CD4-positive, CD25-positive, alpha-beta regulatory T cell (primary cell): ENCODE data around the gene TCHP. TPM values are rescaled to one million over a fixed set of nuclear protein-coding genes. Genes with fewer than 3 reads are reported as not detected.

Experiments
- ATAC-seq, 2 donors: fragments of 150-1000 bp; cut with Tn5 transposase; one replicate each; pipeline ENCODE4 v1.10.0; 2021; ENCODE audit warnings: low read depth in 2 of 2, moderate number of reproducible peaks in 2 of 2, moderate library complexity in 1 of 2
- DNase-seq, 3 donors: peaks; one replicate each; pipeline versions ENCODE4 v3.0.0 to v3.0.0-alpha.2; 2012 to 2022; ENCODE audit warnings: mixed read lengths in 1 of 3
- H3K27ac ChIP-seq: one replicate; pipeline ENCODE4 v1.7.0; 2013; ENCODE audit warnings: mild to moderate bottlenecking, low read length; ENCODE audit not compliant: insufficient read depth, poor library complexity, severe bottlenecking
- H3K27me3 ChIP-seq: one replicate; pipeline ENCODE4 v1.7.0; 2013; ENCODE audit warnings: low read length; ENCODE audit not compliant: control insufficient read depth, insufficient read depth
- H3K36me3 ChIP-seq: one replicate; pipeline ENCODE4 v1.7.0; 2013; ENCODE audit warnings: mild to moderate bottlenecking, low read length, moderate library complexity; ENCODE audit not compliant: control insufficient read depth, insufficient read depth
- H3K4me1 ChIP-seq: 2 replicates; pipeline ENCODE4 v1.7.0; 2013; ENCODE audit warnings: mild to moderate bottlenecking, low read length; ENCODE audit not compliant: insufficient read depth, control insufficient read depth, poor library complexity, severe bottlenecking
- H3K4me3 ChIP-seq: one replicate; pipeline ENCODE4 v1.7.0; 2013; ENCODE audit warnings: low read depth, mild to moderate bottlenecking, low read length, moderate library complexity
- H3K9me3 ChIP-seq, 2 experiments: 1 replicate in 1 of 2; 2 replicates in 1 of 2; pipeline ENCODE4 v1.7.0; 2013; ENCODE audit warnings: low read length in 2 of 2, mild to moderate bottlenecking in 1 of 2, moderate library complexity in 1 of 2; ENCODE audit not compliant: control insufficient read depth in 2 of 2
- H3K27ac Mint-ChIP-seq, 3 donors: one replicate each; pipeline ENCODE4 v1.8.0; 2020 to 2022; ENCODE audit warnings: mild to moderate bottlenecking in 3 of 3, mixed read lengths in 3 of 3, moderate library complexity in 2 of 3
- H3K27me3 Mint-ChIP-seq: one replicate; pipeline ENCODE4 v1.8.0; 2022; ENCODE audit warnings: mild to moderate bottlenecking, mixed read lengths
- H3K36me3 Mint-ChIP-seq: one replicate; pipeline ENCODE4 v1.8.0; 2020; ENCODE audit warnings: mixed read lengths
- H3K4me1 Mint-ChIP-seq, 4 donors: one replicate each; pipeline ENCODE4 v1.8.0; 2020 to 2022; ENCODE audit warnings: mixed read lengths in 4 of 4, mild to moderate bottlenecking in 1 of 4
- H3K4me3 Mint-ChIP-seq, 4 donors: one replicate each; pipeline ENCODE4 v1.8.0; 2020 to 2022; ENCODE audit warnings: mild to moderate bottlenecking in 4 of 4, mixed read lengths in 4 of 4, moderate library complexity in 3 of 4
- H3K9me3 Mint-ChIP-seq, 7 donors: one replicate each; pipeline ENCODE4 v1.8.0; 2020 to 2022; ENCODE audit warnings: mixed read lengths in 7 of 7, mild to moderate bottlenecking in 3 of 7, moderate library complexity in 2 of 7
- polyA plus RNA-seq, 4 donors: library from polyadenylated mRNA; unstranded; fragments of 300-500 nt; fragmentation: Illumina TruSeq; gene quantifications; one replicate each; pipeline ENCODE4 v1.2.3, GENCODE V29; 2021
- total RNA-seq: library from RNA; stranded (reverse); gene quantifications from one replicate; pipeline ENCODE4 v1.2.3, GENCODE V29; 2022

The TCHP gene
- total and polyA plus RNA-seq, 5 donors from 2014 or later: 9.0 to 29.8 (median 10.2) TPM

- Histone ChIP-seq H3K9me3 (no peaks in the 10 kb centered on the region), H3K36me3 (peaks cover 34% of the 10 kb centered on the region), H3K27me3 (no peaks in the 10 kb centered on the region), H3K4me3 (peak overlapping the region; percentile 92), H3K4me1 (peaks cover 26% of the 10 kb centered on the region), H3K27ac (peak overlapping the region; percentile 65)
- H3K4me1 Mint-ChIP-seq: peaks cover 11 to 38% (median 17%) of the 10 kb centered on the region in 4 donors
- peaks cover 22% of the 10 kb centered on the region for H3K36me3 Mint-ChIP-seq
- H3K4me3 Mint-ChIP-seq: peak overlapping the region; percentile 80 to 98 (median 96)
- DNase-seq (peak in 2 of 3 donors; percentile 5 to 38), ATAC-seq (peak; percentile 9 to 12)
- H3K27me3 Mint-ChIP-seq: no peaks in the 10 kb centered on the region
- H3K9me3 Mint-ChIP-seq: no peaks in the 10 kb centered on the region
- H3K27ac Mint-ChIP-seq: peak overlapping the region; percentile 76 to 99 (median 98)
These were observed 892 bp downstream of the TCHP start for GRCh38 chr12:109900752-109901580.

DNA sequence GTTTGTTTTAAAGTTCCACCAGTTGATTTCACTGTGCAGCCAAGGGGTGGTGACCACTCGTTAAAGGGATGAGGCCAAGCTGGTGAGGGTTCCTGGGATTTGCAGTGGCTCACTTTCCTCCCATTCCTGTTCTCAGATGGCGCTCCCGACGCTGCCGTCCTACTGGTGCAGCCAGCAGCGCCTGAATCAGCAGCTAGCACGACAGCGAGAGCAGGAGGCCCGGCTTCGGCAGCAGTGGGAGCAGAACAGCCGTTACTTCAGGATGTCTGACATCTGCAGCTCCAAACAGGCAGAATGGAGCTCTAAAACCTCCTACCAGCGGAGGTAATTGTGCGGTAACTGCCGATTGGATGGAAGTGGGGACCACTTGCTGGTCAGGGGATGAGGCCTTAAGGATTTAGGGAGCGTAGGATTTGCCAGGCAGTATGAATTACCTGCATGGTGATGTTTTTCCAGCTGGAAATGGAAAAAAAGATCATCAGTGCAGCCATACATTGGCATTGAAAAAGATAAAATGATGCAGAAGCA lies 2.9 kb downstream of the TCHP start:
- Mint-ChIP-seq H3K36me3 (peaks cover 39% of the 10 kb centered on the region), H3K4me3 (no peak overlapping the region), H3K27me3 (no peaks in the 10 kb centered on the region), H3K27ac (peak overlapping the region in 1 of 3 donors; percentile 31), H3K4me1 (peaks cover 11 to 34% (median 17%) of the 10 kb centered on the region in 4 donors), H3K9me3 (no peaks in the 10 kb centered on the region)
- no peak for DNase-seq
- H3K4me1 ChIP-seq: peaks cover 26% of the 10 kb centered on the region
- no peaks in the 10 kb centered on the region for H3K27me3 ChIP-seq
- H3K4me3 ChIP-seq: no peak overlapping the region
- peaks cover 54% of the 10 kb centered on the region for H3K36me3 ChIP-seq
- no peaks in the 10 kb centered on the region for H3K9me3 ChIP-seq
- ATAC-seq: no peak
- H3K27ac ChIP-seq: no peak overlapping the region

DNA sequence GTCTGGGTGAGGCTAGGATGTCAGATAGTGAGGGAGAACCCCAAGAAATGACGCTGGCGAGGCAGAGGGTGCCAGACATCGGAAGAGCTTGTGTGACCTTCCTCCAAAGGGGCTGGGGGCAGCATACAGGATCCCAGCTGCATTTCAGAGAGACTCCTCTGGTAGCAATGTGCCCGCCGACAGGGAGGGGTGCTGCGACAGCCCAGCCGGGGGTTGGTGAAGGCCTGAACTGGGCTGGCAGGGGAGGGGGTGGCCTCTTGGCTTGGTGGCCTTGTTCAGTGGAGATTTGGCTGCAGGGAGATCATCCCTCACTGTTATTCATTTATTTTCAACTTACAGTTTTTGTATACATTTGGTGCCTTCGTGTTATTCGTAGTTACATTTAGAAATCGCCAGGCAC lies 5.2 kb downstream of the TCHP start:
- Histone ChIP-seq H3K36me3 (peaks cover 69% of the 10 kb centered on the region), H3K27ac (no peak overlapping the region), H3K27me3 (no peaks in the 10 kb centered on the region), H3K4me1 (peaks cover 19% of the 10 kb centered on the region), H3K4me3 (no peak overlapping the region), H3K9me3 (no peaks in the 10 kb centered on the region)
- peaks cover 46% of the 10 kb centered on the region for H3K36me3 Mint-ChIP-seq
- H3K9me3 Mint-ChIP-seq: no peaks in the 10 kb centered on the region
- ATAC-seq (no peak), DNase-seq (no peak)
- H3K27me3 Mint-ChIP-seq: no peaks in the 10 kb centered on the region
- H3K4me3 Mint-ChIP-seq: peak overlapping the region in 1 of 4 donors; percentile 7
- peaks cover 6 to 19% (median 14%) of the 10 kb centered on the region in 4 donors for H3K4me1 Mint-ChIP-seq
- peak overlapping the region in 2 of 3 donors; percentile 36 to 88 for H3K27ac Mint-ChIP-seq

DNA sequence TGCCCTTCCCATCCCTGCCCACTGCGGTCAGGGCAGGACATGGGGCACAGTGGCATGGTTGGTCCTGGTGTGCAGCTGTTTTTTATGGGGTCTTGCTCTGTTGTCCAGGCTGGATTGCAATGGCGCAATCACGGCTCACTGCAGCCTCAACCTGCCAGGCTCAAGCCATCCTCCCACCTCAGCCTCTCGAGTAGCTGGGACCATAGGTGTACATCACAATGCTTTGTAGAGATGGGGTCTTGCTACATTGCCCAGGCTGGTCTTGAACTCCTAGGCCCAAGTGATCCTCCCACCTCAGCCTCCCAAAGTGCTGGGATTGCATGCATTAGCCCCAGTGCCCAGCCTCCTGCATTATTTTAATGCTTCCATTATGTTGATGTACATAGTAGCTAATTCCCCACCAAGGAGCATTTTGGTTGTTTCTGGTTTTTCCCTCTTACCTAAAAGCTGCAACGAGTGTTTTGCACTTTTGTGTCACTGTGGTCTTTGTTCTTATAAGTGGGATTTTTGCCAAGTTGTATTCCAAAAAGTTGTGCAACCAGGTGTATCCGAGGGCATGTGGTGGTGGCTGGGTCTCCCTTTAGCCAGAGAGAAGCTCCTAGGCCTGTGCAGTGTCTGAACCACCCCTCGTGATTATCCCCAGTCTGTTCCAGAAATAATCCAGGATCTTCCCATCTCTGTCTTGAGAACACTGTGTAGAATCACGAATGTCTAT lies 10.3 kb downstream of the TCHP start:
- H3K36me3 Mint-ChIP-seq: peaks cover 65% of the 10 kb centered on the region
- H3K9me3 Mint-ChIP-seq: no peaks in the 10 kb centered on the region
- peak overlapping the region in 1 of 3 donors; percentile 76 for H3K27ac Mint-ChIP-seq
- peak overlapping the region in 1 of 4 donors; percentile 6 for H3K4me3 Mint-ChIP-seq
- Histone ChIP-seq H3K27me3 (no peaks in the 10 kb centered on the region), H3K36me3 (peaks cover 87% of the 10 kb centered on the region), H3K4me1 (no peaks in the 10 kb centered on the region), H3K9me3 (no peaks in the 10 kb centered on the region), H3K4me3 (no peak overlapping the region), H3K27ac (no peak overlapping the region)
- H3K4me1 Mint-ChIP-seq: peaks cover 0 to 6% (median 1%) of the 10 kb centered on the region in 4 donors
- DNase-seq (no peak), ATAC-seq (no peak)
- no peaks in the 10 kb centered on the region for H3K27me3 Mint-ChIP-seq

DNA sequence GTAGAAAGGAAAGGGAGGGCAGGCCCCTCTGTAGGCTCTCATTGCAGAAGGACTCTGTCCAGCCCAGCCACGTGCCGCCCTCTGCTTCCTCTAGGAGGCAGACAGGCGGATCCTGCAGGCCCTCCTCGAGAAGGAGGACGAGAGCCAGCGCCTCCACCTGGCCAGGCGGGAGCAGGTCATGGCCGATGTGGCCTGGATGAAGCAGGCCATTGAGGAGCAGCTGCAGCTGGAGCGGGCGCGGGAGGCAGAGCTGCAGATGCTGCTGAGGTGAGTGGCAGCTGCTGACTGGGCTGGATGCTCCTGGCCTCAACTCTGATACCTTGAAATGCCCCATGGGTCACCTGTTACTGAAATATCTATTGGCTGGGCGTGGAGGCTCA lies 10.9 kb downstream of the TCHP start:
- peaks cover 0 to 6% (median 1%) of the 10 kb centered on the region in 4 donors for H3K4me1 Mint-ChIP-seq
- peak overlapping the region in 1 of 3 donors; percentile 76 for H3K27ac Mint-ChIP-seq
- no peaks in the 10 kb centered on the region for H3K4me1 ChIP-seq
- no peak overlapping the region for H3K27ac ChIP-seq
- no peaks in the 10 kb centered on the region for H3K9me3 ChIP-seq
- no peaks in the 10 kb centered on the region for H3K27me3 Mint-ChIP-seq
- H3K9me3 Mint-ChIP-seq: no peaks in the 10 kb centered on the region
- peak in 1 of 3 donors; percentile 36 for DNase-seq
- peak overlapping the region in 1 of 4 donors; percentile 6 for H3K4me3 Mint-ChIP-seq
- peaks cover 87% of the 10 kb centered on the region for H3K36me3 ChIP-seq
- ATAC-seq: no peak
- no peak overlapping the region for H3K4me3 ChIP-seq
- H3K36me3 Mint-ChIP-seq: peaks cover 61% of the 10 kb centered on the region
- no peaks in the 10 kb centered on the region for H3K27me3 ChIP-seq

- H3K36me3 ChIP-seq: peaks cover 85% of the 10 kb centered on the region
- Mint-ChIP-seq H3K27ac (peak overlapping the region in 1 of 3 donors; percentile 59), H3K27me3 (no peaks in the 10 kb centered on the region), H3K4me1 (peaks cover 0 to 6% (median 1%) of the 10 kb centered on the region in 4 donors), H3K4me3 (no peak overlapping the region), H3K36me3 (peaks cover 65% of the 10 kb centered on the region), H3K9me3 (no peaks in the 10 kb centered on the region)
- DNase-seq (no peak), ATAC-seq (no peak)
- no peak overlapping the region for H3K27ac ChIP-seq
- H3K4me1 ChIP-seq: no peaks in the 10 kb centered on the region
- H3K27me3 ChIP-seq: no peaks in the 10 kb centered on the region
- H3K9me3 ChIP-seq: no peaks in the 10 kb centered on the region
- H3K4me3 ChIP-seq: no peak overlapping the region
These were observed 12.8 kb downstream of the TCHP start for GRCh38 chr12:109912855-109913321.

DNA sequence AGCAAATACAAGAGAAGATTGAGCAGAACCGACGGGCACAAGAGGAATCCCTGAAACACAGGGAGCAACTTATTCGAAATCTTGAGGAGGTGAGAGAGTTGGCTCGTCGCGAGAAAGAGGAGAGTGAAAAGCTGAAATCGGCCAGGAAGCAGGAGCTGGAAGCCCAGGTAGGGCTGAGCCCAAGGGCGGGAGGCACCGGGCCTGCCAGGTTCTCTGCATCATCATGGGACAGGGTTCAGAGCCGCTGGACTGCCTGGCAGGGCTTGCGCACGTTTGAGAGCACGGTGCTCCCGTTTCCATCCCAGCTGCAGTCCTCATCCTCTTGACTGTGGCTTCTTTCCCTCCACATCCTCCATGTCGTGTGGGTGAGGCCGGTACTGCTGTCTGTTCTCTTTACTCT lies 14.4 kb downstream of the TCHP start:
- DNase-seq: no peak
- Histone ChIP-seq H3K27ac (no peak overlapping the region), H3K4me1 (no peaks in the 10 kb centered on the region), H3K27me3 (no peaks in the 10 kb centered on the region), H3K36me3 (peaks cover 91% of the 10 kb centered on the region), H3K9me3 (no peaks in the 10 kb centered on the region), H3K4me3 (no peak overlapping the region)
- H3K9me3 Mint-ChIP-seq: no peaks in the 10 kb centered on the region
- peaks cover 0 to 6% (median 2%) of the 10 kb centered on the region in 4 donors for H3K4me1 Mint-ChIP-seq
- ATAC-seq: no peak
- H3K4me3 Mint-ChIP-seq: no peak overlapping the region
- peaks cover 58% of the 10 kb centered on the region for H3K36me3 Mint-ChIP-seq
- no peaks in the 10 kb centered on the region for H3K27me3 Mint-ChIP-seq
- no peak overlapping the region for H3K27ac Mint-ChIP-seq
